22Rv1 (cell line): ENCODE measurements around the gene SLC4A1AP.

Source experiments
- H3K27ac ChIP-seq: fragments of 450-650 bp; 2 replicates; pipeline ENCODE4 v1.5.1; 2017
- ZFX ChIP-seq: fragments of 450-650 bp; IDR thresholded peaks from 2 replicates; pipeline ENCODE4 v1.6.1; 2017; ENCODE audit warnings: antibody characterized with exemption, borderline replicate concordance
- TF ChIP-seq, protein P1 (sequence below): fragments of 450-650 bp; IDR thresholded peaks from 2 replicates; pipeline ENCODE4 v1.5.1; 2017; ENCODE audit warnings: mild to moderate bottlenecking

SLC4A1AP gene

DNA sequence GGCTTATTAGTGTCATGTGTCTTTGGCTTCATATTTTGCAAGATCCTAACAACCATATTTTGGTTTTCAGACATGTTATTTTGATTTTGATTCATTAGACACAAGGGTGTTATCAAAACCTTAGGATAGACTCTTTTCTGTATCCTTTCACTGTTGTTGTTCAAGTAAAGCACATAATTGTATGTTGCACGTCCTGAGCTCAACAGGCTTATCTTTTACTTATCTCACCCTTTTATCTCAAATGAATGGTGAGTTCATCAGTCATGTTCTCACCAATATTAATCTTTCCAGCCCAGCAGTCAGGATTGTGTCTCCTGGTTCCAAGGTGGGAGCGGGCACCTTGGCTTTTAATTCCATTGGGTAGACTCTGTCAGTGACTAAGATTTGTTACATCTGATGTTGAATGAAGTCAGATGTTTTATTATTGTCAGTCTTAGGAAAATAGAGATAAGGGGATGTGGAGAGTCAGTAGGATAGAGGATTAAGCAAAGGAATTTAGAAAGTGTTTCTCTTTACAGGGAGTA is 22.9 kb upstream of the SLC4A1AP start:
- TF ChIP-seq, protein P1, sequence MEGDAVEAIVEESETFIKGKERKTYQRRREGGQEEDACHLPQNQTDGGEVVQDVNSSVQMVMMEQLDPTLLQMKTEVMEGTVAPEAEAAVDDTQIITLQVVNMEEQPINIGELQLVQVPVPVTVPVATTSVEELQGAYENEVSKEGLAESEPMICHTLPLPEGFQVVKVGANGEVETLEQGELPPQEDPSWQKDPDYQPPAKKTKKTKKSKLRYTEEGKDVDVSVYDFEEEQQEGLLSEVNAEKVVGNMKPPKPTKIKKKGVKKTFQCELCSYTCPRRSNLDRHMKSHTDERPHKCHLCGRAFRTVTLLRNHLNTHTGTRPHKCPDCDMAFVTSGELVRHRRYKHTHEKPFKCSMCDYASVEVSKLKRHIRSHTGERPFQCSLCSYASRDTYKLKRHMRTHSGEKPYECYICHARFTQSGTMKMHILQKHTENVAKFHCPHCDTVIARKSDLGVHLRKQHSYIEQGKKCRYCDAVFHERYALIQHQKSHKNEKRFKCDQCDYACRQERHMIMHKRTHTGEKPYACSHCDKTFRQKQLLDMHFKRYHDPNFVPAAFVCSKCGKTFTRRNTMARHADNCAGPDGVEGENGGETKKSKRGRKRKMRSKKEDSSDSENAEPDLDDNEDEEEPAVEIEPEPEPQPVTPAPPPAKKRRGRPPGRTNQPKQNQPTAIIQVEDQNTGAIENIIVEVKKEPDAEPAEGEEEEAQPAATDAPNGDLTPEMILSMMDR = no peak
- no peak for TF ChIP-seq ZFX

DNA sequence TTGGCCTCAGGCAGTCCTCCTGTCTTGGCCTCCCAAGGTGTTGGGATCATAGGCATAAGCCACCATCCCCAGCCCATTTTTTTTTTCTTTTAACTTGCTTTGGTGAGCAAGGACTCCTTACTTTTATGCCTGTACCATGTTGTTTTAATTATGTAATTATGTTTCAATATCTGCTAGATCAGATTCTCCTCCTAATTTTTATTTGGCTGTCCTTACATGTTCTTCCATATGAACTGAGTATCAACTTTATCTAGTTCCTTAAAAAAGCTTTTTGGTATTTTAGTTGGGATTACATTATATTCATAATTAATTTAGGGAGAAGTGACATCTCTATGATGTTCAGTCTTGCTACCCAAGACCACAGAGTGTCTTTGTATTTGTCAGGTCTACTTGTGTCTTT is 18.5 kb upstream of the SLC4A1AP start:
- no peak overlapping the region for H3K27ac ChIP-seq
- no peak for TF ChIP-seq ZFX
- TF ChIP-seq, protein P1 = no peak

More for the DNA sequence above, 22.9 kb upstream of the SLC4A1AP start:
- H3K27ac ChIP-seq = no peak overlapping the region

DNA sequence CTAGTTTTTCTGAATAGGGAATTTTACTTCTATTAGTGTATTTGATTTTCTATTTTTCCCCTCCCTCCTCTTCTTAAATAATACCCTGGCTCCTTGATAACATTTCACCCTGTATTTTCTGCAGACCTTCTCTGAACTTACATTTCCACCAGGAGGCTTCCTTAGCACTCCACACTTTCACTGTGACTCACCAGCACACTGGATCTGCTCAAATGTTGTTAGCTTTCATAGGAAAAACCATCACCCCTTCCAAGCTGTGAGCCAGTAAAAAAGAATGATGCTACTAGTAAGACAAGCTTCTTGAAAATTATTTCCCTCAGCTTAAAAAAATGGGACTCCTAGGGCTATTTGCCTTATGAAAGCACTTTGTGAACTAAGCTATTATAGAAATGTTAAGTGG is 16.4 kb upstream of the SLC4A1AP start:
- TF ChIP-seq, protein P1 = no peak
- H3K27ac ChIP-seq = no peak overlapping the region

DNA sequence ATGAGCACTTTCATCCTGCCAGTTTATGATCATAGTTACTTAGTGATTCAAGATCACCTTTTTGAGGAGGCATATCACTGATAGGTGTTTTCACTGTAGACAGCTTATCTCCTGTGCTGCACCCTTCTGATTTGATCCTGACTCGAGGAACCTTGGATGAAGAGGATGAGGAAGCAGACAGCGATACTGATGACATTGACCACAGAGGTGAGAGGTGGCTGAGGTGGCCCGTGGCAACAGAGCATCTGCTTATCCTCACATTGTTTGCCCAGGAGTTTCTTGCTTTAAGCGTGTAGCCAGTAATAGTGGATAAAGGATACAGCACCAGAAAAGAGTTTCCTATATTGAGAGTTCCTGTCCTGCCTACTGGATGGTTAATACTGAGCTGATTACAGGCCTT is 16.0 kb upstream of the SLC4A1AP start:
- H3K27ac ChIP-seq = no peak overlapping the region
- TF ChIP-seq, protein P1 = no peak
- TF ChIP-seq ZFX = no peak

DNA sequence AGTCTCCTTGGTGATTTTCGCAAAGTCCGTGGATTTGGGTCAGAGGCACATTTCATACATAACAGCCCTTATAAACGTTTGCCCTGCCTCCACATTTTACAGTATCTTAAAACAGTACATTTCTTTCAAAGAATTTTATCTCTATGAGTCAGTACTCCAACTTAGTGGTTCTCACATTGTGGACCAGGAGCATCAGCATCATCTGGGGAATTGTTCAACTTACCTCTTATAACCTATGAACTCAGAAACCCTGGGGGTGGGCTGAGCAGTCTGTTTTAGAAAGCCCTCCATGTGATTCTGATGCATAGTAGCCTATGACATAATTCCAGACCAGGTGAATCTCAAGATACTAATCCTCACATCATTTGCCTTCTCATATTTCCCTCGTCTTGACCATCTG is 12.6 kb upstream of the SLC4A1AP start:
- no peak overlapping the region for H3K27ac ChIP-seq
- TF ChIP-seq, protein P1 = no peak
- TF ChIP-seq ZFX = no peak

DNA sequence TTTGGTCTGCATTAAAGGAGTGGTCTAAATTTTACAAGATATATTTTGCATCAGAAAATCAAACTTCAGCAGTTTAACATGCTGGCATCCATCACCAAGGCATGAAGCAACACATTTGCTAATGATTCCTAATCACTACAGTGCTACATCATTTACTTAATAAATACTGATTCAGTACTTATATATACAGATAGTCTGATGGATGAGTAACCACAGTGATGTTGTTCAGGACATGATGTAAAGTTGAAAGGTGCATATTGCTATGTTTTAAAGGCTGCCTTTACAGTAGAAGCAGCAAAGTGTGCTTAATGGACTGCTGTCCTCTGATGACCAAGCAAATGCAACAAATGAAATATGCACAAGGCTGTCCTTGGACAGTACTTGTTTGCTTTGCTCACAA is 11.3 kb upstream of the SLC4A1AP start:
- H3K27ac ChIP-seq = no peak overlapping the region
- no peak for TF ChIP-seq ZFX
- TF ChIP-seq, protein P1 = no peak

DNA sequence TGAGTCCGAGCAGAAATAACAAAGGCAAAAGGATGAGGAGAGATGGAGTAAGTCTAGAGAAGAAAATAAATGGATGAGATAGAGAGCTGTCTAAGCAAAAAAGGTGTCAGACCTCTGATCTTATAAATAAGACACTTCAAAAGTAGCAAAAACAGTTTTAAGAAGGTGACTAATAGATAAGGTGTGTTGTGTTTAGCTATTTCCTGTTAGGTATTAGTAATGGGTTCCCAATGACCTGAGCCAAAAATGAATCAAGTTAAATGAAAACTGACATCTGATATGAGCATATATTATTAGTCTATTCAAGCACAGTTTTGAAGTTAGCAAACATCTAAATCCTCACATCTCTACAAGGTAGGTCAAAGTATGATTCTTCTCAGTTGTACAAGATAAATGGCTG is 10.9 kb upstream of the SLC4A1AP start:
- H3K27ac ChIP-seq = no peak overlapping the region
- TF ChIP-seq ZFX = no peak
- TF ChIP-seq, protein P1 = no peak
